H1 (cell line): Measurements from ENCODE around the gene PML. TPM values are rescaled to one million over a fixed set of nuclear protein-coding genes. Genes with fewer than 3 reads are reported as not detected.

Experiments
- CTCF ChIA-PET: fragments of 300-600 bp; sonication (Branson Sonifier 250); formaldehyde crosslinking; loops from one replicate; lab custom pipeline; 2021; ENCODE audit not compliant: partially characterized antibody; lab: Charles Lee
- POLR2A ChIA-PET: fragments of 300-600 bp; sonication (Branson Sonifier 250); formaldehyde crosslinking; loops from one replicate; lab custom pipeline; 2021; ENCODE audit warnings: inconsistent platforms; ENCODE audit not compliant: partially characterized antibody; lab: Charles Lee
- DNase-seq, 2 experiments: peaks; one replicate each; pipeline versions ENCODE4 v3.0.0 to v3.0.0-alpha.2; 2010 to 2022; ENCODE audit warnings: low spot score in 2 of 2, low read depth in 1 of 2, mixed read lengths in 1 of 2
- FAIRE-seq: peaks from 2 replicates; lab custom pipeline; 2011; peaks lifted over from hg19 to GRCh38; lab: Jason Lieb, UNC
- H2AFZ ChIP-seq: 2 replicates; pipeline ENCODE4 v1.8.1; 2012; ENCODE audit warnings: low read length, inconsistent platforms
- H2AK5ac ChIP-seq: 2 replicates; pipeline ENCODE4 v1.6.1; 2013; ENCODE audit warnings: low read depth, low read length
- H2BK120ac ChIP-seq: replicated peaks from 2 replicates; pipeline ENCODE3; 2013; ENCODE audit warnings: low read depth, low read length, inconsistent platforms
- H2BK12ac ChIP-seq: 2 replicates; pipeline ENCODE4 v1.6.1; 2013; ENCODE audit warnings: low read depth, low read length
- H2BK15ac ChIP-seq: 2 replicates; pipeline ENCODE4 v1.6.1; 2013; ENCODE audit warnings: low read length
- H2BK20ac ChIP-seq: 2 replicates; pipeline ENCODE4 v1.6.1; 2013; ENCODE audit warnings: low read length
- H2BK5ac ChIP-seq: 2 replicates; pipeline ENCODE4 v1.6.1; 2013; ENCODE audit warnings: low read depth, low read length
- H3K14ac ChIP-seq: 2 replicates; pipeline ENCODE4 v1.6.1; 2013; ENCODE audit warnings: inconsistent platforms; ENCODE audit not compliant: insufficient read length
- H3K18ac ChIP-seq: 2 replicates; pipeline ENCODE4 v1.6.1; 2013; ENCODE audit warnings: low read length; ENCODE audit errors: extremely low read depth
- H3K23ac ChIP-seq: 2 replicates; pipeline ENCODE4 v1.6.1; 2013; ENCODE audit warnings: inconsistent platforms; ENCODE audit not compliant: insufficient read length
- H3K23me2 ChIP-seq: 2 replicates; pipeline ENCODE4 v1.6.1; 2013; ENCODE audit warnings: low read depth, low read length
- H3K27ac ChIP-seq: 2 replicates; pipeline ENCODE4 v1.6.1; 2011; ENCODE audit warnings: low read depth, low read length, inconsistent platforms
- H3K27me3 ChIP-seq, 4 experiments: replicated peaks in 1 of 4; 1 replicate in 1 of 4; 2 replicates in 3 of 4; pipeline versions ENCODE4 v1.6.1 to v1.8.1; 2011 to 2013; ENCODE audit warnings: low read length in 3 of 4, mild to moderate bottlenecking in 3 of 4, inconsistent platforms in 2 of 4, mixed read lengths in 2 of 4, moderate library complexity in 1 of 4; ENCODE audit not compliant: control insufficient read depth in 3 of 4, insufficient read depth in 3 of 4; ENCODE audit errors: extremely low read depth in 1 of 4
- H3K36me3 ChIP-seq, 4 experiments: 2 replicates each; pipeline versions ENCODE4 v1.6.1 to v1.8.1; 2011 to 2013; ENCODE audit warnings: mild to moderate bottlenecking in 4 of 4, low read length in 3 of 4, moderate library complexity in 2 of 4, control low read depth in 1 of 4, inconsistent platforms in 1 of 4; ENCODE audit not compliant: insufficient read depth in 4 of 4, control insufficient read depth in 2 of 4
- H3K4ac ChIP-seq: replicated peaks from 2 replicates; pipeline ENCODE3; 2013; ENCODE audit warnings: low read length, low read depth, mixed read lengths, inconsistent platforms; ENCODE audit not compliant: insufficient read length
- H3K4me1 ChIP-seq, 4 experiments: replicated peaks in 1 of 4; 1 replicate in 1 of 4; 2 replicates in 3 of 4; pipeline versions ENCODE4 v1.6.1 to v1.8.1; 2011 to 2013; ENCODE audit warnings: low read length in 3 of 4, inconsistent platforms in 2 of 4, mixed read lengths in 1 of 4; ENCODE audit not compliant: insufficient read depth in 4 of 4, control insufficient read depth in 3 of 4
- H3K4me2 ChIP-seq, 2 experiments: 2 replicates each; pipeline versions ENCODE4 v1.6.1 to v1.8.1; 2011 to 2013; ENCODE audit warnings: low read depth in 2 of 2, low read length in 2 of 2, control low read depth in 1 of 2, inconsistent platforms in 1 of 2, mild to moderate bottlenecking in 1 of 2; ENCODE audit not compliant: insufficient read depth in 1 of 2
- H3K4me3 ChIP-seq, 4 experiments: fragments of 200-600, 300-600 bp in 1 of 4; sonication (generic), shearing (Covaris generic), sonication (Bioruptor Twin) in 1 of 4; 2 replicates each; pipeline versions ENCODE4 v1.5.1 to v1.8.1; 2011 to 2016; ENCODE audit warnings: low read length in 4 of 4, low read depth in 3 of 4, control low read depth in 2 of 4, inconsistent platforms in 2 of 4, mild to moderate bottlenecking in 2 of 4, mixed read lengths in 1 of 4, moderate library complexity in 1 of 4; ENCODE audit not compliant: insufficient read depth in 2 of 4; ENCODE audit errors: extremely low read depth in 1 of 4
- H3K56ac ChIP-seq: replicated peaks from 2 replicates; pipeline ENCODE3; 2013; ENCODE audit warnings: low read depth, mild to moderate bottlenecking, mixed read lengths, low read length, inconsistent platforms; ENCODE audit not compliant: insufficient read length
- H3K79me1 ChIP-seq: 2 replicates; pipeline ENCODE4 v1.6.1; 2013; ENCODE audit warnings: low read depth, low read length, control low read depth
- H3K79me2 ChIP-seq, 2 experiments: 2 replicates each; pipeline versions ENCODE4 v1.6.1 to v1.8.1; 2012 to 2013; ENCODE audit warnings: low read length in 2 of 2, mild to moderate bottlenecking in 2 of 2, inconsistent platforms in 1 of 2; ENCODE audit not compliant: insufficient read depth in 2 of 2, control insufficient read depth in 1 of 2
- H3K9ac ChIP-seq, 4 experiments: replicated peaks in 1 of 4; 1 replicate in 1 of 4; 2 replicates in 3 of 4; pipeline versions ENCODE4 v1.6.1 to v1.8.1; 2011 to 2013; ENCODE audit warnings: low read depth in 3 of 4, low read length in 3 of 4, control low read depth in 2 of 4, mild to moderate bottlenecking in 2 of 4, moderate library complexity in 2 of 4, inconsistent platforms in 1 of 4; ENCODE audit errors: extremely low read depth in 1 of 4
- H3K9me3 ChIP-seq, 2 experiments: 2 replicates each; pipeline versions ENCODE4 v1.6.1 to v1.8.1; 2012 to 2013; ENCODE audit warnings: mild to moderate bottlenecking in 2 of 2, moderate library complexity in 2 of 2, control low read depth in 1 of 2, inconsistent platforms in 1 of 2, low read depth in 1 of 2, low read length in 1 of 2, mixed read lengths in 1 of 2; ENCODE audit not compliant: insufficient read depth in 2 of 2
- H4K20me1 ChIP-seq, 2 experiments: replicated peaks in 1 of 2; 2 replicates each; pipeline versions ENCODE3 to v1.8.1; 2011 to 2013; ENCODE audit warnings: inconsistent platforms in 2 of 2, low read length in 2 of 2, mild to moderate bottlenecking in 1 of 2; ENCODE audit not compliant: insufficient read depth in 2 of 2, control insufficient read depth in 1 of 2
- H4K5ac ChIP-seq: 2 replicates; pipeline ENCODE4 v1.6.1; 2013; ENCODE audit warnings: low read length, low read depth, mixed read lengths, inconsistent platforms; ENCODE audit not compliant: insufficient read length
- H4K8ac ChIP-seq: 2 replicates; pipeline ENCODE4 v1.8.0; 2013; ENCODE audit warnings: mild to moderate bottlenecking, moderate library complexity, low read length, inconsistent platforms; ENCODE audit not compliant: insufficient read depth; ENCODE audit errors: extremely low read depth
- H4K91ac ChIP-seq: replicated peaks from 2 replicates; pipeline ENCODE3; 2013; ENCODE audit warnings: low read length, mixed read lengths, inconsistent platforms; ENCODE audit not compliant: insufficient read length
- ASH2L ChIP-seq: fragments of 200-600, 300-600 bp; sonication (generic); IDR thresholded peaks from one replicate; pipeline ENCODE4 v1.7.1; 2017; ENCODE audit warnings: low read length
- CBX5 ChIP-seq: fragments of 300-800, 300-1000 bp; sonication (generic); IDR thresholded peaks from 2 replicates; pipeline ENCODE4 v1.7.1; 2016; ENCODE audit warnings: antibody characterized with exemption, low read length, low read depth
- CBX8 ChIP-seq: fragments of 300-800, 300-1000 bp; sonication (generic); IDR thresholded peaks from 2 replicates; pipeline ENCODE4 v1.7.1; 2016; ENCODE audit warnings: low read depth, low read length, borderline replicate concordance
- CHD2 ChIP-seq: IDR thresholded peaks from 2 replicates; pipeline ENCODE4 v1.6.1; 2012; ENCODE audit warnings: low read length, improper control_type of control experiment
- JUND ChIP-seq: IDR thresholded peaks from 2 replicates; pipeline ENCODE4 v1.6.1; 2011; ENCODE audit warnings: mild to moderate bottlenecking, improper control_type of control experiment, low read length
- KDM4A ChIP-seq: IDR thresholded peaks from one replicate; pipeline ENCODE4 v1.7.1; 2012; ENCODE audit warnings: low read depth, mild to moderate bottlenecking, moderate library complexity, low read length, inconsistent platforms; ENCODE audit not compliant: severe bottlenecking
- KDM5A ChIP-seq: fragments of 200-600 bp; IDR thresholded peaks from 2 replicates; pipeline ENCODE4 v1.7.1; 2012; ENCODE audit warnings: mild to moderate bottlenecking, low read length, inconsistent platforms, mixed read lengths
- MAFK ChIP-seq: IDR thresholded peaks from 2 replicates; pipeline ENCODE4 v1.6.1; 2012; ENCODE audit warnings: low read depth, mild to moderate bottlenecking, improper control_type of control experiment, low read length
- RFX5 ChIP-seq: IDR thresholded peaks from 2 replicates; pipeline ENCODE4 v1.6.1; 2011; ENCODE audit warnings: low read depth, low read length, improper control_type of control experiment, borderline replicate concordance
- SAP30 ChIP-seq: fragments of 300-600 bp; sonication (generic); IDR thresholded peaks from 2 replicates; pipeline ENCODE4 v1.7.1; 2012; ENCODE audit warnings: low read length, moderate library complexity, mild to moderate bottlenecking, inconsistent platforms; ENCODE audit not compliant: insufficient read depth, insufficient replicate concordance
- SRF ChIP-seq: IDR thresholded peaks from 2 replicates; pipeline ENCODE4 v1.6.1; 2011; ENCODE audit warnings: mild to moderate bottlenecking, low read depth, low read length, moderate library complexity
- TAF1 ChIP-seq: IDR thresholded peaks from 2 replicates; pipeline ENCODE4 v1.6.1; 2011; ENCODE audit warnings: mild to moderate bottlenecking, low read depth, low read length
- WGBS, 2 experiments: shearing (Covaris generic) in 1 of 2; methylation state at CpG; one replicate each; pipeline versions ENCODE4 v1.1.6 to v1.1.7; 2013 to 2015; ENCODE audit warnings: low lambda C conversion rate in 2 of 2, mixed read lengths in 2 of 2, inconsistent platforms in 1 of 2, low coverage in 1 of 2, missing lambda C conversion rate in 1 of 2; ENCODE audit not compliant: insufficient replicate concordance in 2 of 2, insufficient coverage in 1 of 2, insufficient read length in 1 of 2; ENCODE audit errors: extremely low coverage in 1 of 2, missing lambda C conversion rate in 1 of 2; 5-methylcytosine and 5-hydroxymethylcytosine counted together
- polyA plus RNA-seq, 7 experiments: library from polyadenylated mRNA; depleted of rRNA in 3 of 7; stranded (reverse) in 5 of 7; unstranded in 2 of 7; fragments of >200 nt in 5 of 7; fragments of 200-250 nt in 2 of 7; gene quantifications; 1 replicate in 5 of 7; 2 replicates in 1 of 7; 4 replicates in 1 of 7; pipeline versions ENCODE4 v1.2.1 to v1.2.3, GENCODE V29; 2011 to 2013; ENCODE audit warnings: missing spikeins in 2 of 7, mixed read lengths in 2 of 7
- total RNA-seq: library from RNA; stranded (reverse); fragmentation: NEBNext Ultra II Directional; extraction: Animal tissue kit (Norgen Biotek cat#: 25700); gene quantifications from 2 replicates; pipeline ENCODE4 v1.2.1, GENCODE V29; 2021
- TF ChIP-seq, protein P1 (sequence below): IDR thresholded peaks from 2 replicates; pipeline ENCODE4 v1.6.1; 2012; ENCODE audit warnings: inconsistent platforms

The PML gene
- total and polyA plus RNA-seq, 2 of the 8 experiments (the other 6 are each of a cell fraction or from before 2014, with no cell fraction given), result 14.9 to 30.3 TPM

DNA sequence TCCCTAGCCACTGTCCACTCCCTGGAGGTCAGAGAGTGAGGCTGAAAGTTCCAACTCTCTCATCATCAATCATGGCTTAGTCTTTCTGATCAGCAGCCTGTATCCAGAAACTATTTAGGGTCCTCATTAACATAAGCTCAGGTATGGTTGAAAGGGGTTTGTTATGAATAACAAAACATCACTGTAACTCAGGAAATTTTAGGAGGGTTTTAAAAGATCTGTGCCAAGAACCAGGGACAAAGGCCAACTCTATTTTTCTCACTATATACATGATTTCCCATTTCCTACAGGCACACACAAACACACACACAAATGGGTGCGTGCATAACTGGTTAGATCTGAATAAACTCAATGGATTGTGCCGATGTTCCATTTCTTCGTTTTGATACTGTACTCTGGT lies 26.1 kb upstream of the PML start:
- no peak overlapping the region for H3K4me2 ChIP-seq
- WGBS, 2 experiments, result 89% methylated on average over 3 of the region's 3 CpGs; no CpG with 5 or more reads in 1 of the 2 experiments
- no peak for FAIRE-seq
- TF ChIP-seq SRF (no peak), MAFK (no peak), KDM4A (no peak), JUND (no peak), SAP30 (no peak), ASH2L (no peak), CHD2 (no peak), RFX5 (no peak), TAF1 (no peak), CBX5 (no peak), KDM5A (no peak), CBX8 (no peak)
- TF ChIP-seq, protein P1, sequence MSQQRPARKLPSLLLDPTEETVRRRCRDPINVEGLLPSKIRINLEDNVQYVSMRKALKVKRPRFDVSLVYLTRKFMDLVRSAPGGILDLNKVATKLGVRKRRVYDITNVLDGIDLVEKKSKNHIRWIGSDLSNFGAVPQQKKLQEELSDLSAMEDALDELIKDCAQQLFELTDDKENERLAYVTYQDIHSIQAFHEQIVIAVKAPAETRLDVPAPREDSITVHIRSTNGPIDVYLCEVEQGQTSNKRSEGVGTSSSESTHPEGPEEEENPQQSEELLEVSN, result no peak

More for the DNA sequence above, 26.1 kb upstream of the PML start:
- Histone ChIP-seq H3K4ac (no peak overlapping the region), H3K79me2 (no peaks in the 10 kb centered on the region), H4K5ac (no peak overlapping the region), H3K18ac (no peak overlapping the region), H3K27ac (no peak overlapping the region), H3K56ac (no peak overlapping the region), H2BK5ac (no peak overlapping the region), H3K14ac (no peak overlapping the region), H2AFZ (no peak overlapping the region), H3K4me3 (no peak overlapping the region), H4K8ac (no peak overlapping the region), H2AK5ac (no peak overlapping the region), H3K36me3 (no peaks in the 10 kb centered on the region), H3K23ac (no peak overlapping the region), H2BK20ac (no peak overlapping the region), H3K27me3 (peaks cover 0 to 4% (median 2%) of the 10 kb centered on the region in 4 experiments; a peak in 3 of 7 replicates), H3K9me3 (no peaks in the 10 kb centered on the region), H3K9ac (no peak overlapping the region), H3K23me2 (no peaks in the 10 kb centered on the region), H4K20me1 (no peaks in the 10 kb centered on the region), H3K4me1 (peaks cover 0 to 19% (median 6%) of the 10 kb centered on the region in 4 experiments; a peak in 6 of 7 replicates), H3K79me1 (no peaks in the 10 kb centered on the region), H2BK120ac (no peak overlapping the region), H2BK15ac (0 out of 2 replicates have a peak overlapping the region, but pooled peaks have one; percentile 37), H2BK12ac (0 out of 2 replicates have a peak overlapping the region, but pooled peaks have one; percentile 32), H4K91ac (no peak overlapping the region)
- DNase-seq, result no peak
- ChIA-PET POLR2A (no interaction called here), CTCF (interaction anchor here (0.7 to 12.9 kb wide), 6 partner anchors 12 to 86 kb away, joined by 3 to 167 read pairs (median 3); partner anchors contain the start of genes PML and STOML1)
